ENCODE measurements around the gene SORCS1. TPM values are rescaled to one million over a fixed set of nuclear protein-coding genes. Genes with fewer than 3 reads are reported as not detected.

The SORCS1 gene
- polyA plus RNA-seq, 1 of the 3 experiments (the other 2 are of a cell fraction), result 0.66 TPM

- Histone ChIP-seq H3K4me2 (no peak overlapping the region), H3F3A (replicated peaks; ENCODE audit: insufficient read depth) (no peaks in the 10 kb centered on the region), H3K4me3 (ENCODE audit: low read depth in 2 of 2, low read length in 1 of 2) (no peak overlapping the region), H3K36me3 (replicated peaks in 1 of 2; ENCODE audit: control insufficient read depth in 1 of 2, insufficient read depth in 2 of 2, low read length in 1 of 2) (no peaks in the 10 kb centered on the region), H3K79me2 (ENCODE audit: insufficient read depth) (no peaks in the 10 kb centered on the region), H3K9me2 (no peaks in the 10 kb centered on the region), H4K20me1 (ENCODE audit: insufficient read depth) (no peaks in the 10 kb centered on the region), H3K9me3 (no peaks in the 10 kb centered on the region), H3K27me3 (ENCODE audit: insufficient read depth) (no peaks in the 10 kb centered on the region), H2AFZ (ENCODE audit: low read depth) (no peak overlapping the region), H3K4me1 (ENCODE audit: control insufficient read depth in 1 of 2, insufficient read depth in 2 of 2, low read depth in 1 of 2, low read length in 1 of 2) (peaks cover 0 to 4% of the 10 kb centered on the region in 2 experiments; a peak in 1 of 4 replicates), H3K9ac (no peak overlapping the region), H3K27ac (ENCODE audit: low read depth in 2 of 2, low read length in 1 of 2) (no peak overlapping the region)
- no peak for TF ChIP-seq REST (IDR thresholded peaks at IDR 0.05; ENCODE audit: low read depth, low read length)
- no peak for TF ChIP-seq RCOR1 (IDR thresholded peaks at IDR 0.05; ENCODE audit: low read length)
- TF ChIP-seq SIN3A (IDR thresholded peaks at IDR 0.05; ENCODE audit: borderline replicate concordance, low read depth, low read length), result no peak
- TF ChIP-seq NRF1 (IDR thresholded peaks at IDR 0.05; ENCODE audit: low read depth, low read length), result no peak
- TF ChIP-seq YY1 (IDR thresholded peaks at IDR 0.05; ENCODE audit: low read depth), result no peak
- TF ChIP-seq FOXJ3 (CRISPR knock-in tag; IDR thresholded peaks at IDR 0.05), result no peak
- TF ChIP-seq NFIC (IDR thresholded peaks at IDR 0.05; ENCODE audit: borderline replicate concordance), result no peak
- no peak for TF ChIP-seq GATA2 (CRISPR knock-in tag; IDR thresholded peaks at IDR 0.05)
- no peak for TF ChIP-seq ELF1 (IDR thresholded peaks at IDR 0.05)
- TF ChIP-seq CTCF (IDR thresholded peaks at IDR 0.05), result no peak
- TF ChIP-seq CHD2 (IDR thresholded peaks at IDR 0.05; ENCODE audit: low read length, partially characterized antibody), result no peak
- no peak for TF ChIP-seq POLR2AphosphoS5 (IDR thresholded peaks at IDR 0.05; ENCODE audit: low read depth, low read length)
- TF ChIP-seq EZH2phosphoT487 (IDR thresholded peaks at IDR 0.05; ENCODE audit: borderline replicate concordance, low read depth), result no peak
- no peak for TF ChIP-seq GABPA (IDR thresholded peaks at IDR 0.05; ENCODE audit: low read depth)
- no peak for TF ChIP-seq IRF3 (IDR thresholded peaks at IDR 0.05; ENCODE audit: low read depth, low read length)
- TF ChIP-seq PBX3 (IDR thresholded peaks at IDR 0.05), result no peak
- DNase-seq, result no peak
- ChIA-PET POLR2A (interaction anchor here (0.7 kb wide), 1 partner anchor 43 kb away, joined by 9 read pairs; no protein-coding TSS in a partner anchor), CTCF (interaction anchor here (1.6 to 2.4 kb wide), 2 partner anchors 8 to 114 kb away, joined by 3 to 7 read pairs; no protein-coding TSS in a partner anchor)
- WGBS (ENCODE audit: low lambda C conversion rate), result 45% methylated on average over 10 of the region's 10 CpGs
Observed at GRCh38 chr10:106825576-106826364, 338.7 kb downstream of the SORCS1 start.
